HG03135 (cell line): ENCODE results near the gene RASSF7.
A peak's percentile ranks its signal among the peaks of the same experiment; 100 is the strongest.

ENCODE experiments used
- ATAC-seq: cut with Tn5 transposase; IDR thresholded peaks from one replicate; pipeline ENCODE4 v1.9.1; 2021; ENCODE audit warnings: mild to moderate bottlenecking, moderate library complexity; ENCODE audit not compliant: unreplicated experiment

Gene RASSF7

DNA sequence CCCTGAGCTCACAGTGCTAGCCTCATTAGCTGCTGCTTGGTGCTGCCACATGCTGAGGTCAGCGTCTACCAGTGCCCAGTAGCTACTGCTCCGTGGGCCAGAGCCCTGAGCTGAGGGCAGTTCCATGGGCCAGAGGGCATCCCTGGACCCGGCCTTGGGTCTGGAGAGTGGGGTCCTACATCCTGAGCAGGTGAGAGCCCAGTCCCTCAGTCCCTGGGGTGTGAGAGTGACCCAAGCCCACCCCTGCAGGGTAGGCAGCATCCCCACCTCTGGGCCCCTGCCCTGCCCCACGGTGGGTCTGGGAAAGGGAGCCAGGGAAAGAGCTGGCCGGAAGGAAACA lies 10.1 kb upstream of the RASSF7 start:
- no peak for ATAC-seq

DNA sequence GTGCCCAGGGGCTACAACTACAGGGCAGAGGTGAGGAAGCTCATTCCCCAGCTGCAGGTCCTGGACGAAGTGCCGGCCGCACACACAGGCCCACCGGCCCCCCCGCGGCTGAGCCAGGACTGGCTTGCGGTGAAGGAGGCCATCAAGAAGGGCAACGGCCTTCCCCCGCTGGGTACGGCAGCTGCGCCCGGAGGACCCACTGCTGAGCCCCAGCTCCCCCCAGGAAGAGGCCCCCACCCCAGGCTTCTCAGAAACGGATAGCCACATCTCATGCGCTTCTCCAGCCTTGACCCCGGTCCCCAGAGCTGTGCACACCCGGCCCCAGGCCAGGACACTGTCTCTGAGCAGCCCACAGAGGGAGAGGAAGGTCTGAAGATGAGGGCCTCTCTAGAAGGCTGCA lies 9.6 kb upstream of the RASSF7 start:
- ATAC-seq = no peak

- no peak for ATAC-seq
These were observed 9.2 kb upstream of the RASSF7 start for GRCh38 chr11:551596-551995.

- ATAC-seq = no peak
These were observed 7.4 kb upstream of the RASSF7 start for GRCh38 chr11:553083-553987.

DNA sequence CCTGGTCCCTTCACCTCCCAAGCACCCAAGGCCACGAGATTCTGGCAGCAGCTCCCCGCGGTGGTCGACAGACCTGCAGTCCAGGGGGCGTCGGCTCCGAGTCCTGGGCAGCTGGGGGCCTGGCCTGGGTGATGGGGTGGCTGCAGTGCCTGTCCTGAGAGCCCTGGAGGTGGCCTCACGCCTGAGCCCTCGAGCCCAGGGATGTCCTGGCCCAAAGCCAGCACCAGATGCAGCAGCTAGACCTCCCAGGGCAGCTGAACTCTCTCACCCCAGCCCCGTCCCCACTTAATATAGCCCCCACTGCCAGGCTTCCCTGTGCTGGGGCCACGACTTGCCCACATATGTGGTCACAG lies 6.8 kb upstream of the RASSF7 start:
- ATAC-seq = no peak

GRCh38 chr11:554428-555226 lies 6.1 kb upstream of the RASSF7 start:
- no peak for ATAC-seq

DNA sequence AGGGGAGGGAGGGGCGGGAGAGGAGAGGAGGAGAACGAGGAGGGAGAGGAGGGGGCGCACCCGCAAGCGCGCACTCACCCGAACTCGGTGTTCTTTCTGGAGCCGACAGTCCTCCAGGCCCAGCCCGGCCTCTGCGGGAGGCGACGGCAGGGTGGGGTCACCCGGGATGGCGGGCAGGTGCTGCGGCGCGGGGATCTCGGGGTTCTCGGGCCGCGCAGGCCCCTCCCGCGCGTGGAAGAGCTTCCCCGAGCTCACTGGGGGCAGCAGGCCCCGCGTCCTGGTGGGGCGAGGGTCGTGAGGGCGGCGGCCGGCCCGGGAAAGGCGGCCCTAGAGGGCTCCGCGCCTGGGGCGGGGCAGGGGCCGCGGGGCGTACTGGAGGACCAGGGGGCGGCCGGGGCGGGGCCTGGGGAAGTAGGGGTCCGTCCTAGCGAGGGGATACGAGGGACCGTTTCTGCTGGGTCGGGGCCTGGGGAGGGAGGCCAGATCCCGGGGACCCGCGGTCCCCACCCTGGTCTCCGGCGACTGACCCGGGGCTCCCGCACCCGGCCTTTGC lies 5.5 kb upstream of the RASSF7 start:
- no peak for ATAC-seq

- no peak for ATAC-seq
These were observed 4.7 kb upstream of the RASSF7 start for GRCh38 chr11:555780-556661.

DNA sequence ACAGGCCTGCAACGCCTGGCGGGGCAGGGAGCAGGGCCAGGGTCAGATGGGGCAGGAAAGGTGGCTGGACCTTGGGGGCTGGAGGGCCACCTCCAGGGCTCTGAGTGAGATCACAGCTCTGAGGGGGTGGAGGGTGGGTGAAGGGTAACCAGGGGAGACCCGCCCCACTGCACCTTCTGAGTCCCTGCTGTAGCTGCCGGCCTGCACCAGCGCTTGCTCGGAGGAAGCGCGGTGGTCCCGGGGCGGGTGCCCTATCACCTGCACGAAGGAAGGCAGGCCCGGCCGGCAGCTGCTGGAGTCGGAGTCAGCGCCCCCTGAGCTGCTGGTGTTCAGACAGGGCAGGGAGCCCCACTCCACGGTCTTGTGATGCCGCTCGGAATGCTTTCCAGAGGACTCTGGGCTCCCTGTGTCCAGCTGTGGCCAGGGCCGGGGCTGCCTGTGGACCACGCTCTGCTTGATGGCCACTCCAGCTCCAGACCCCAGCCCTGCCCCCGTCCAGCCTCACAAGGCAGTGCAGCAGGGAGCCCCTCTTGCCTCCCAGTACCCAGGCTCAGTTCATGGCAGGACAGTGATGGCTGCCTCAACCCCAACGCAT lies 4.0 kb upstream of the RASSF7 start:
- no peak for ATAC-seq

DNA sequence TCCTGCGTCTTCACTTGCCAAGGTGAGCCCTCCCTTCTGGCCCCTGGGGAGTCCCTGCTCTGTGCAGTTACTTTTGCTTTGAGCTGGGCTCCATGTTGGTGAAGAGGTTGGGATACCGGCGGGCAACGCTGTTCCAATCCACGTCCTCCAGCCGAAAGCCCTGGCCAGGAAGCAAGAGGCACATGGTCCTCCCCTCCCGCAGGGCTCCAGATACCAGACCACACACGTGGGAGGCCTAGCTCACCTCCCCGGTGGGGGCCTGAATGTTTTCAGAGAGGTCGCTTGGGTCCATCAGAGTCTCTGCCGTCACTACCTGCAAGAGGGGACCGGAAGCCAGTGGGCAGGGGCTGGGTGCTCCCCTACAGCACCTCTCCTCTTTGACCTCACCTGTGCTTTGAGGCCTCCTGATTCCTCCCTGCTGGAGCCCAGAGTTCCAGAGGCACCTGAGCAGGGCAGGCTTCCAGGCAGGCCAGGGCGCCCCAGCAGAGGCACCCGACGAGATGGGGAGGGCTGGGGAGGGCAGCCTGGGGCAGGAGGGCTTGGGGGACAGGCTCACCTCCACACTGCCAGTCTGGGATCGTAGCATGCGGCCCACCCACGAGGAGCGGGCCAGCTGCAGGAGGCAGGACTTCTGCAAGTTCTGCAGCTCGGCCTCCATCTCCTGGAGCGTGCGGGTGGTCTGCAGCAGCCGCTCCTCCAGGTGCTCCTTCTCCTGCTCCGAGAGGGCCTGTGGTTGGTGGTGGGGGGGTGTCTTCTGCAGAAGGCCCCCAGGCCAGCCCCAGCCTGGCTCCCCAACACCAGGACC lies 3.2 kb upstream of the RASSF7 start:
- no peak for ATAC-seq

DNA sequence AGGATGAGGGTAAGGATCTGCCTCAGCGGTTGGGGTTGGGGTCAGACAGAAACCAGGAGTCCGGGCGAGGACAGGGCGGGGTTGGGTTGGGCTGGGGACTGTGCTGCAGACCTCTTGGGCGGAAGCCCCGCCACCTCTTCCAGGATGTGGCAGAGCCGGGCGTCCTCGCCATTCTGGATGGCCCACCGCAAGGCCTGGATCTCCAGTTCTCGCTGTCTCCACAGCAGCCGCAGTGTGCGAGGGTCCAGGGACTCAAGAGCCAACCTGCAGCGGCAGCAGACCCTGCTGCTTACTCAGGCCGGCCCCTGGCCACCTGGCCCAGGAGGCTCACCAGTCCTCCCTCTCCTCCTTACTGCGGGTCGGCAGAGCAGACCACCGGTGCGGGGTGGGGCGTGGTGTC lies 2.3 kb upstream of the RASSF7 start:
- ATAC-seq = no peak

DNA sequence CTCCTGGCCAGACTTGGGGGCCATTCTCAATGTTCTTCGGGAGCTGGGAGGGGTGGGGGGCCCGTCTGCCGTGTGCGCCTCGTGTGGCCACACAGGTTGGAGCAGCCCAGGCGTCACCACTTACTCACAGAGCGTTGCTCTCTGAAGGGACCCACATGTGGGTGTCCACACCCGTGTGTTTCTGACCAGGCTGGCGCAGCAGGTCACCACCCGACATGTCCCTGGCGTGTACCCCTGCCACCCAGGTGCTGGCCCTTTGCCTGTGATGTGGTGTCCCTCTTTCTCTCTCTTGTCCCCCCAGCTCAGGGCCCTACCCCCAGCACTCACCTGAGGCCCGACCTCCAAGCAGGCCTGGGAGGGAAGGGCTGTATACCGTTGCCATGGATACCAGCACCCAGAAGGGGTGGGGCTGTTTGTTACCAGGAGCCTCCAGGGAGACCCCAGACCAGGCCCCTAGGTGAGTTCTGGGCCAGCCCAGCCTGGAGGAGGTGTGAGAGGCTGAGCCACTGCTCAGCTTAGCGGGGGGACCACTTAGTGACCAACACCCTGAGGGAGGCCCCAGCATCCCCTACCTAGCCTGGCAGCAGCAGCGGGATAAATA lies 1.6 kb upstream of the RASSF7 start:
- ATAC-seq = no peak

- no peak for ATAC-seq
These were observed 962 bp upstream of the RASSF7 start for GRCh38 chr11:559712-560304.

GRCh38 chr11:561148-562003 lies 606 bp downstream of the RASSF7 start:
- ATAC-seq = peak; percentile 14

DNA sequence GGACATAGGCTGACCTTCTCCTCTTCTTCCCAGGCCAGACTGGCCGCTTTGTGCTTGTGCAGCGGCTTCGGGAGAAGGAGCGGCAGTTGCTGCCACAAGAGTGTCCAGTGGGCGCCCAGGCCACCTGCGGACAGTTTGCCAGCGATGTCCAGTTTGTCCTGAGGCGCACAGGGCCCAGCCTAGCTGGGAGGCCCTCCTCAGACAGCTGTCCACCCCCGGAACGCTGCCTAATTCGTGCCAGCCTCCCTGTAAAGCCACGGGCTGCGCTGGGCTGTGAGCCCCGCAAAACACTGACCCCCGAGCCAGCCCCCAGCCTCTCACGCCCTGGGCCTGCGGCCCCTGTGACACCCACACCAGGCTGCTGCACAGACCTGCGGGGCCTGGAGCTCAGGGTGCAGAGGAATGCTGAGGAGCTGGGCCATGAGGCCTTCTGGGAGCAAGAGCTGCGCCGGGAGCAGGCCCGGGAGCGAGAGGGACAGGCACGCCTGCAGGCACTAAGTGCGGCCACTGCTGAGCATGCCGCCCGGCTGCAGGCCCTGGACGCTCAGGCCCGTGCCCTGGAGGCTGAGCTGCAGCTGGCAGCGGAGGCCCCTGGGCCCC lies 1.4 kb downstream of the RASSF7 start:
- ATAC-seq = no peak

GRCh38 chr11:563066-563811 lies 2.5 kb downstream of the RASSF7 start:
- no peak for ATAC-seq
